ENCODE data around the gene ESYT1. TPM values are rescaled to one million over a fixed set of nuclear protein-coding genes. Genes with fewer than 3 reads are reported as not detected.

Gene ESYT1
- total RNA-seq, 1 experiment from 2014 or later, result 111 TPM

DNA sequence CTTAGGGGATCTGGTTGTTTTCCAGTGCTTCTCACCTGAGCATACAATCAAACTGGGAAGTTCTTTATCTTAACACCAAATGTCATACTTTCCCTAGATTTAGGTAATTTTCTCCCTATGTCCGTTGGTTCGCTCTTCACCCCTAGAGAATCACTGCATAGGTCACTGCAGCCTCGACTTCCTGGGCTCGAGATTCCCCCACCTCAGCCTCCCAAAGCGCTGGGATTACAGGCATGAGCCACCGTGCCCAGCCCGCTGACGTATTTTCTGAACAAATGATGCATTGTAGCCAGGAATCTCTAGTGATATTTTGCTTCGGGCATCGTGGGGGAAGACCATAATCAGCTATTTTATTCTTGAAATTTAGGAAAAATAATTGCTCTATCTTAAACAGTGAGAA, 12.7 kb upstream of the ESYT1 start:
- no peak overlapping the region for H3K14ac ChIP-seq (ENCODE audit: insufficient read depth, low read length)
- H2BK12ac ChIP-seq (ENCODE audit: insufficient read length, low read depth, low read length), result no peak overlapping the region
- H3K4me2 ChIP-seq (ENCODE audit: insufficient read depth, insufficient read length, low read length), result peak overlapping the region; percentile 78
- no peaks in the 10 kb centered on the region for H3K9me3 ChIP-seq (ENCODE audit: control insufficient read depth, low read depth, low read length)
- H4K20me1 ChIP-seq (ENCODE audit: control insufficient read depth, insufficient read depth, insufficient read length), result no peaks in the 10 kb centered on the region
- H3K27ac ChIP-seq (ENCODE audit: insufficient read length, low read depth, low read length), result no peak overlapping the region
- peak overlapping the region; percentile 68 for H3K9ac ChIP-seq (ENCODE audit: extremely low read depth, insufficient read length, low read length)
- Mint-ChIP-seq H3K4me1 (peaks cover 25 to 27% of the 10 kb centered on the region in 2 experiments), H3K27me3 (ENCODE audit: low read depth) (peaks cover 2% of the 10 kb centered on the region; the same call in 1 of the 2 replicates), H3K4me3 (peak overlapping the region; percentile 97 to 98), H3K9me3 (peaks cover 3 to 7% of the 10 kb centered on the region in 2 experiments; a peak in 2 of 5 replicates), H3K27ac (peak overlapping the region; percentile 99 to 100 (median 100); a peak in 6 of 7 replicates), H3K36me3 (ENCODE audit: insufficient read depth in 1 of 3, low read depth in 3 of 3) (peaks cover 50 to 63% (median 54%) of the 10 kb centered on the region in 3 experiments)
- H3K23me2 ChIP-seq (ENCODE audit: insufficient read length, low read depth, low read length, poor library complexity, severe bottlenecking), result peaks cover 8% of the 10 kb centered on the region
- no peak overlapping the region for H2BK15ac ChIP-seq (ENCODE audit: low read depth, low read length)
- H3K18ac ChIP-seq (ENCODE audit: insufficient read length, low read depth, low read length), result no peak overlapping the region
- H3K27me3 ChIP-seq (ENCODE audit: insufficient read depth, low read length), result no peaks in the 10 kb centered on the region
- H3T11ph ChIP-seq (ENCODE audit: low read length), result no peak overlapping the region
- H3K23ac ChIP-seq (ENCODE audit: insufficient read length, low read depth, low read length), result no peak overlapping the region
- no peak overlapping the region for H2AFZ ChIP-seq (ENCODE audit: low read length)
- H3K56ac ChIP-seq (ENCODE audit: insufficient read length, low read depth, low read length), result no peak overlapping the region
- no peaks in the 10 kb centered on the region; the same call in 1 of the 2 replicates for H3K4me1 ChIP-seq (ENCODE audit: insufficient read depth, low read length)
- H4K8ac ChIP-seq (replicated peaks; ENCODE audit: insufficient read length, low read depth, low read length), result no peak overlapping the region
- H4K5ac ChIP-seq (ENCODE audit: insufficient read length, low read depth, low read length), result no peak overlapping the region
- TF ChIP-seq, protein P1, sequence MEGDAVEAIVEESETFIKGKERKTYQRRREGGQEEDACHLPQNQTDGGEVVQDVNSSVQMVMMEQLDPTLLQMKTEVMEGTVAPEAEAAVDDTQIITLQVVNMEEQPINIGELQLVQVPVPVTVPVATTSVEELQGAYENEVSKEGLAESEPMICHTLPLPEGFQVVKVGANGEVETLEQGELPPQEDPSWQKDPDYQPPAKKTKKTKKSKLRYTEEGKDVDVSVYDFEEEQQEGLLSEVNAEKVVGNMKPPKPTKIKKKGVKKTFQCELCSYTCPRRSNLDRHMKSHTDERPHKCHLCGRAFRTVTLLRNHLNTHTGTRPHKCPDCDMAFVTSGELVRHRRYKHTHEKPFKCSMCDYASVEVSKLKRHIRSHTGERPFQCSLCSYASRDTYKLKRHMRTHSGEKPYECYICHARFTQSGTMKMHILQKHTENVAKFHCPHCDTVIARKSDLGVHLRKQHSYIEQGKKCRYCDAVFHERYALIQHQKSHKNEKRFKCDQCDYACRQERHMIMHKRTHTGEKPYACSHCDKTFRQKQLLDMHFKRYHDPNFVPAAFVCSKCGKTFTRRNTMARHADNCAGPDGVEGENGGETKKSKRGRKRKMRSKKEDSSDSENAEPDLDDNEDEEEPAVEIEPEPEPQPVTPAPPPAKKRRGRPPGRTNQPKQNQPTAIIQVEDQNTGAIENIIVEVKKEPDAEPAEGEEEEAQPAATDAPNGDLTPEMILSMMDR (conservative IDR thresholded peaks at IDR 0.05), result no peak
- no peak overlapping the region for H4K91ac ChIP-seq (ENCODE audit: insufficient read length, low read depth, low read length)
- no peak overlapping the region; the same call in 1 of the 2 replicates for H3K4ac ChIP-seq (ENCODE audit: low read depth, low read length)
- no peak overlapping the region for H2BK20ac ChIP-seq (ENCODE audit: low read depth, low read length, poor library complexity, severe bottlenecking)
- H2BK120ac ChIP-seq (ENCODE audit: low read depth, low read length, poor library complexity, severe bottlenecking), result no peak overlapping the region
- no peak overlapping the region for H2BK5ac ChIP-seq (ENCODE audit: insufficient read length, low read length)
- peak; percentile 59 for DNase-seq
- peaks cover 3% of the 10 kb centered on the region; the same call in 1 of the 2 replicates for H3K79me2 ChIP-seq (ENCODE audit: insufficient read depth, low read length)
- H2AK5ac ChIP-seq (ENCODE audit: insufficient read length, low read length), result no peak overlapping the region
- WGBS (ENCODE audit: extremely low coverage, insufficient read length, low lambda C conversion rate), result no CpG with 5 or more reads among the region's 10 CpGs
- H3K79me1 ChIP-seq (ENCODE audit: insufficient read depth, low read depth, low read length, poor library complexity, severe bottlenecking), result no peaks in the 10 kb centered on the region
